ENCODE results near the gene VSTM1.

DNA sequence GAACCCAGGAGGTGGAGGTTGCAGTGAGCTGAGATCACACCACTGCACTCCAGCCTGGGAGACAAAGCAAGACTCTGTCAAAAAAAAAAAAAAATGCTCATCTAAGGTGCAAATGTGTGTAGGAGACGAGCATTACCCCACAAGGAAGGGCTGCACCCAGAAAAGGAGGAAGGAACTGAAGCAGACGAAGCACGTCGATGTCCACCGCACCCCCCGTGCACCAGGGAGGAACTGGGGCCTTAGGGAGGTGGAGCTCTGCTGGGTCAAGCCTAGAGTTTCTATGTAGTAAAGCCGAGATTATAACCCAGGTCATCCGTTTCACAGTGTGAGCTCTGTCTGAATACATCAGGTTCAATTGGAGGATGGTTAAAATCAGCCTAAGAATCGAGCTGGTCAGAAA, 1.1 kb downstream of the VSTM1 start:
- TF ChIP-seq, protein P1, sequence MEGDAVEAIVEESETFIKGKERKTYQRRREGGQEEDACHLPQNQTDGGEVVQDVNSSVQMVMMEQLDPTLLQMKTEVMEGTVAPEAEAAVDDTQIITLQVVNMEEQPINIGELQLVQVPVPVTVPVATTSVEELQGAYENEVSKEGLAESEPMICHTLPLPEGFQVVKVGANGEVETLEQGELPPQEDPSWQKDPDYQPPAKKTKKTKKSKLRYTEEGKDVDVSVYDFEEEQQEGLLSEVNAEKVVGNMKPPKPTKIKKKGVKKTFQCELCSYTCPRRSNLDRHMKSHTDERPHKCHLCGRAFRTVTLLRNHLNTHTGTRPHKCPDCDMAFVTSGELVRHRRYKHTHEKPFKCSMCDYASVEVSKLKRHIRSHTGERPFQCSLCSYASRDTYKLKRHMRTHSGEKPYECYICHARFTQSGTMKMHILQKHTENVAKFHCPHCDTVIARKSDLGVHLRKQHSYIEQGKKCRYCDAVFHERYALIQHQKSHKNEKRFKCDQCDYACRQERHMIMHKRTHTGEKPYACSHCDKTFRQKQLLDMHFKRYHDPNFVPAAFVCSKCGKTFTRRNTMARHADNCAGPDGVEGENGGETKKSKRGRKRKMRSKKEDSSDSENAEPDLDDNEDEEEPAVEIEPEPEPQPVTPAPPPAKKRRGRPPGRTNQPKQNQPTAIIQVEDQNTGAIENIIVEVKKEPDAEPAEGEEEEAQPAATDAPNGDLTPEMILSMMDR (IDR thresholded peaks at IDR 0.05), result no peak
- TF ChIP-seq POLR2A (IDR thresholded peaks at IDR 0.05; ENCODE audit: low read depth), result no peak

Measured in esophagus muscularis mucosa (tissue), 3 donors.